GM12878 (cell line): ENCODE measurements around the gene ANKRD28. TPM values are rescaled to one million over a fixed set of nuclear protein-coding genes. Genes with fewer than 3 reads are reported as not detected.
A peak's percentile ranks its signal among the peaks of the same experiment; 100 is the strongest.

ENCODE experiments used
- ASH2L ChIP-seq: fragments of 300-600, 200-600 bp; sonication (generic); IDR thresholded peaks from 2 replicates; pipeline ENCODE4 v1.6.1; 2017; ENCODE audit warnings: low read depth, mild to moderate bottlenecking, borderline replicate concordance
- CREM ChIP-seq: IDR thresholded peaks from 2 replicates; pipeline ENCODE4 v1.6.1; 2014; ENCODE audit warnings: antibody characterized with exemption, low read depth
- DPF2 ChIP-seq: fragments of 450-650 bp; IDR thresholded peaks from 2 replicates; pipeline ENCODE4 v1.6.1; 2017; ENCODE audit warnings: mild to moderate bottlenecking
- FOXM1 ChIP-seq: IDR thresholded peaks from 2 replicates; pipeline ENCODE4 v1.6.1; 2012; ENCODE audit warnings: low read depth, mild to moderate bottlenecking, inconsistent platforms, low read length, moderate library complexity
- HDGF ChIP-seq: fragments of 450-650 bp; IDR thresholded peaks from 2 replicates; pipeline ENCODE4 v1.6.1; 2016; ENCODE audit warnings: antibody characterized with exemption
- KDM1A ChIP-seq: fragments of 200-600 bp; sonication (generic); IDR thresholded peaks from 2 replicates; pipeline ENCODE4 v1.6.1; 2016; ENCODE audit warnings: borderline replicate concordance
- LARP7 ChIP-seq: fragments of 450-650 bp; IDR thresholded peaks from 2 replicates; pipeline ENCODE4 v1.6.1; 2017; ENCODE audit warnings: mild to moderate bottlenecking
- NR2F1 ChIP-seq: fragments of 450-650 bp; conservative IDR thresholded peaks from 2 replicates; pipeline ENCODE4 v1.6.1; 2017; ENCODE audit warnings: mild to moderate bottlenecking
- STAT1 ChIP-seq: fragments of 450-650 bp; conservative IDR thresholded peaks from 2 replicates; pipeline ENCODE4 v1.6.1; 2014; ENCODE audit warnings: antibody characterized with exemption, mild to moderate bottlenecking
- YY1 ChIP-seq: IDR thresholded peaks from 2 replicates; pipeline ENCODE4 v1.6.1; 2011; ENCODE audit warnings: low read depth, mild to moderate bottlenecking, low read length
- ZBED1 ChIP-seq: IDR thresholded peaks from 2 replicates; pipeline ENCODE4 v1.6.1; 2016; ENCODE audit warnings: borderline replicate concordance
- polyA plus RNA-seq, 11 experiments: library from polyadenylated mRNA; depleted of rRNA in 4 of 11; unstranded in 6 of 11; stranded (reverse) in 5 of 11; fragments of >200 nt; fragmentation: Nextera tagmentation in 4 of 11; fragmentation: Illumina TruSeq in 1 of 11; extraction: Ambion mirVana in 4 of 11; extraction: Trizol in 1 of 11; gene quantifications; 1 replicate in 1 of 11; 2 replicates in 10 of 11; pipeline versions ENCODE4 v1.2.1 to v1.2.3, GENCODE V29; 2011 to 2016; ENCODE audit warnings: inconsistent platforms in 2 of 11, missing spikeins in 2 of 11, low read depth in 1 of 11
- total RNA-seq, 4 experiments: library from RNA; depleted of rRNA in 3 of 4; stranded (reverse); fragments of >200 nt in 3 of 4; fragmentation: Illumina TruSeq in 1 of 4; extraction: Trizol in 1 of 4; gene quantifications; 2 replicates each; pipeline versions ENCODE4 v1.2.1 to v1.2.3, GENCODE V29; 2013 to 2021
- TF ChIP-seq, protein P1 (sequence below): fragments of 450-650 bp; conservative IDR thresholded peaks from 2 replicates; pipeline ENCODE4 v1.6.1; 2017; ENCODE audit warnings: mild to moderate bottlenecking, moderate library complexity
- TF ChIP-seq, protein P2 (sequence below): fragments of 450-650 bp; IDR thresholded peaks from 2 replicates; pipeline ENCODE4 v1.6.1; 2016; ENCODE audit warnings: mild to moderate bottlenecking, moderate library complexity, borderline replicate concordance
- TF ChIP-seq, protein P3 (sequence below): IDR thresholded peaks from 2 replicates; pipeline ENCODE4 v1.6.1; 2012; ENCODE audit warnings: low read depth, low read length, improper control_type of control experiment
- TF ChIP-seq, protein P4 (sequence below): fragments of 450-650 bp; IDR thresholded peaks from 2 replicates; pipeline ENCODE4 v1.6.1; 2018; ENCODE audit warnings: mild to moderate bottlenecking, low read depth, moderate library complexity; ENCODE audit not compliant: partially characterized antibody
- TF ChIP-seq, protein P5 (sequence below): fragments of 450-650 bp; IDR thresholded peaks from 2 replicates; pipeline ENCODE4 v1.6.1; 2017; ENCODE audit warnings: borderline replicate concordance
- TF ChIP-seq, protein P6 (sequence below): IDR thresholded peaks from 2 replicates; pipeline ENCODE4 v1.6.1; 2012; ENCODE audit warnings: low read depth, low read length, improper control_type of control experiment

The ANKRD28 gene
- total and polyA plus RNA-seq, 10 of the 15 experiments (the other 5 are each of a cell fraction or from before 2014, with no cell fraction given): 11.2 to 105 (median 38.3) TPM

DNA sequence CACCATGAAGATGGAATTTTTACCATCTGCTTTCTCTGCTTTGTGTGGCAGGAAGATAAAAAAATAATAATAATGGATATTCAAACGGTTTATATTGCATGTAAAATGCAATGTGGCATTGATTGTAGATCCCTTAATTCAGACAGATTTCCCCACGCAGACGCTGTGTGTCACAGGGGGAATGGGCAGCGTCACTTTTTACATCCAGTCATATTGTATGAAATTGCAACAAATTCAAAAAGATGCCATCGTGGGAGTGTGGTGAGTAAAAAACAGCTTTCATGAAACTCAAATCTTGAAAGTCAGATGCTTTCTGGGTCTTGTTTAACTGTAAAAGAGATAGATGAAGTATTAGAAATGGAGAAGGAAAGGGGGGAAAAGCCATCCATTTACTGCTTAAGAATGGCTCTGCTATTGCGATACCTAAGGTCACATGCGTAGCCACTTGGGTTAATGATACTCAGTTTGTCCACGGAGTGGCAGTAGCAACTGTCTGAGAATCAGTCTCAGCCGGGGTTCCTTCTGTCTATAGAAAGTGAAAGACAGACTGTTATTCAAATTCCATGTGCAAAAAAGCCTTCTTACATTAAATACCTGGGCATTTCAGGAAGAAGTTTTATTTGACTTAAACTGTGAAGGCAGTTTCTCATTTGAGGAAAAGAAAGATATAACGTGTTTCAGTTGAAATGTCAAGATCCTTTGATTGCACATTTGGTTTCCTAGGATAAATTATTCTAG, 167.8 kb downstream of the ANKRD28 start (continued):
- TF ChIP-seq, protein P1, sequence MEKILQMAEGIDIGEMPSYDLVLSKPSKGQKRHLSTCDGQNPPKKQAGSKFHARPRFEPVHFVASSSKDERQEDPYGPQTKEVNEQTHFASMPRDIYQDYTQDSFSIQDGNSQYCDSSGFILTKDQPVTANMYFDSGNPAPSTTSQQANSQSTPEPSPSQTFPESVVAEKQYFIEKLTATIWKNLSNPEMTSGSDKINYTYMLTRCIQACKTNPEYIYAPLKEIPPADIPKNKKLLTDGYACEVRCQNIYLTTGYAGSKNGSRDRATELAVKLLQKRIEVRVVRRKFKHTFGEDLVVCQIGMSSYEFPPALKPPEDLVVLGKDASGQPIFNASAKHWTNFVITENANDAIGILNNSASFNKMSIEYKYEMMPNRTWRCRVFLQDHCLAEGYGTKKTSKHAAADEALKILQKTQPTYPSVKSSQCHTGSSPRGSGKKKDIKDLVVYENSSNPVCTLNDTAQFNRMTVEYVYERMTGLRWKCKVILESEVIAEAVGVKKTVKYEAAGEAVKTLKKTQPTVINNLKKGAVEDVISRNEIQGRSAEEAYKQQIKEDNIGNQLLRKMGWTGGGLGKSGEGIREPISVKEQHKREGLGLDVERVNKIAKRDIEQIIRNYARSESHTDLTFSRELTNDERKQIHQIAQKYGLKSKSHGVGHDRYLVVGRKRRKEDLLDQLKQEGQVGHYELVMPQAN: no peak
- TF ChIP-seq NR2F1 (peak; percentile 15; the same call in 1 of the 2 replicates), ZBED1 (no peak), KDM1A (no peak), LARP7 (no peak), HDGF (0 out of 2 replicates have a peak, but pooled peaks have one; percentile 28), DPF2 (0 out of 2 replicates have a peak, but pooled peaks have one; percentile 14), YY1 (peak; percentile 72; the same call in 1 of the 2 replicates), FOXM1 (no peak), STAT1 (0 out of 2 replicates have a peak, but pooled peaks have one; percentile 51), ASH2L (no peak), CREM (0 out of 2 replicates have a peak, but pooled peaks have one; percentile 9)
- TF ChIP-seq, protein P2, sequence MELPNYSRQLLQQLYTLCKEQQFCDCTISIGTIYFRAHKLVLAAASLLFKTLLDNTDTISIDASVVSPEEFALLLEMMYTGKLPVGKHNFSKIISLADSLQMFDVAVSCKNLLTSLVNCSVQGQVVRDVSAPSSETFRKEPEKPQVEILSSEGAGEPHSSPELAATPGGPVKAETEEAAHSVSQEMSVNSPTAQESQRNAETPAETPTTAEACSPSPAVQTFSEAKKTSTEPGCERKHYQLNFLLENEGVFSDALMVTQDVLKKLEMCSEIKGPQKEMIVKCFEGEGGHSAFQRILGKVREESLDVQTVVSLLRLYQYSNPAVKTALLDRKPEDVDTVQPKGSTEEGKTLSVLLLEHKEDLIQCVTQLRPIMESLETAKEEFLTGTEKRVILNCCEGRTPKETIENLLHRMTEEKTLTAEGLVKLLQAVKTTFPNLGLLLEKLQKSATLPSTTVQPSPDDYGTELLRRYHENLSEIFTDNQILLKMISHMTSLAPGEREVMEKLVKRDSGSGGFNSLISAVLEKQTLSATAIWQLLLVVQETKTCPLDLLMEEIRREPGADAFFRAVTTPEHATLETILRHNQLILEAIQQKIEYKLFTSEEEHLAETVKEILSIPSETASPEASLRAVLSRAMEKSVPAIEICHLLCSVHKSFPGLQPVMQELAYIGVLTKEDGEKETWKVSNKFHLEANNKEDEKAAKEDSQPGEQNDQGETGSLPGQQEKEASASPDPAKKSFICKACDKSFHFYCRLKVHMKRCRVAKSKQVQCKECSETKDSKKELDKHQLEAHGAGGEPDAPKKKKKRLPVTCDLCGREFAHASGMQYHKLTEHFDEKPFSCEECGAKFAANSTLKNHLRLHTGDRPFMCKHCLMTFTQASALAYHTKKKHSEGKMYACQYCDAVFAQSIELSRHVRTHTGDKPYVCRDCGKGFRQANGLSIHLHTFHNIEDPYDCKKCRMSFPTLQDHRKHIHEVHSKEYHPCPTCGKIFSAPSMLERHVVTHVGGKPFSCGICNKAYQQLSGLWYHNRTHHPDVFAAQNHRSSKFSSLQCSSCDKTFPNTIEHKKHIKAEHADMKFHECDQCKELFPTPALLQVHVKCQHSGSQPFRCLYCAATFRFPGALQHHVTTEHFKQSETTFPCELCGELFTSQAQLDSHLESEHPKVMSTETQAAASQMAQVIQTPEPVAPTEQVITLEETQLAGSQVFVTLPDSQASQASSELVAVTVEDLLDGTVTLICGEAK: no peak
- TF ChIP-seq, protein P3, sequence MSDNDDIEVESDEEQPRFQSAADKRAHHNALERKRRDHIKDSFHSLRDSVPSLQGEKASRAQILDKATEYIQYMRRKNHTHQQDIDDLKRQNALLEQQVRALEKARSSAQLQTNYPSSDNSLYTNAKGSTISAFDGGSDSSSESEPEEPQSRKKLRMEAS: peak; percentile 32; the same call in 1 of the 2 replicates
- TF ChIP-seq, protein P4, sequence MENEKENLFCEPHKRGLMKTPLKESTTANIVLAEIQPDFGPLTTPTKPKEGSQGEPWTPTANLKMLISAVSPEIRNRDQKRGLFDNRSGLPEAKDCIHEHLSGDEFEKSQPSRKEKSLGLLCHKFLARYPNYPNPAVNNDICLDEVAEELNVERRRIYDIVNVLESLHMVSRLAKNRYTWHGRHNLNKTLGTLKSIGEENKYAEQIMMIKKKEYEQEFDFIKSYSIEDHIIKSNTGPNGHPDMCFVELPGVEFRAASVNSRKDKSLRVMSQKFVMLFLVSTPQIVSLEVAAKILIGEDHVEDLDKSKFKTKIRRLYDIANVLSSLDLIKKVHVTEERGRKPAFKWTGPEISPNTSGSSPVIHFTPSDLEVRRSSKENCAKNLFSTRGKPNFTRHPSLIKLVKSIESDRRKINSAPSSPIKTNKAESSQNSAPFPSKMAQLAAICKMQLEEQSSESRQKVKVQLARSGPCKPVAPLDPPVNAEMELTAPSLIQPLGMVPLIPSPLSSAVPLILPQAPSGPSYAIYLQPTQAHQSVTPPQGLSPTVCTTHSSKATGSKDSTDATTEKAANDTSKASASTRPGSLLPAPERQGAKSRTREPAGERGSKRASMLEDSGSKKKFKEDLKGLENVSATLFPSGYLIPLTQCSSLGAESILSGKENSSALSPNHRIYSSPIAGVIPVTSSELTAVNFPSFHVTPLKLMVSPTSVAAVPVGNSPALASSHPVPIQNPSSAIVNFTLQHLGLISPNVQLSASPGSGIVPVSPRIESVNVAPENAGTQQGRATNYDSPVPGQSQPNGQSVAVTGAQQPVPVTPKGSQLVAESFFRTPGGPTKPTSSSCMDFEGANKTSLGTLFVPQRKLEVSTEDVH: no peak
- TF ChIP-seq, protein P5, sequence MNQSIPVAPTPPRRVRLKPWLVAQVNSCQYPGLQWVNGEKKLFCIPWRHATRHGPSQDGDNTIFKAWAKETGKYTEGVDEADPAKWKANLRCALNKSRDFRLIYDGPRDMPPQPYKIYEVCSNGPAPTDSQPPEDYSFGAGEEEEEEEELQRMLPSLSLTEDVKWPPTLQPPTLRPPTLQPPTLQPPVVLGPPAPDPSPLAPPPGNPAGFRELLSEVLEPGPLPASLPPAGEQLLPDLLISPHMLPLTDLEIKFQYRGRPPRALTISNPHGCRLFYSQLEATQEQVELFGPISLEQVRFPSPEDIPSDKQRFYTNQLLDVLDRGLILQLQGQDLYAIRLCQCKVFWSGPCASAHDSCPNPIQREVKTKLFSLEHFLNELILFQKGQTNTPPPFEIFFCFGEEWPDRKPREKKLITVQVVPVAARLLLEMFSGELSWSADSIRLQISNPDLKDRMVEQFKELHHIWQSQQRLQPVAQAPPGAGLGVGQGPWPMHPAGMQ: no peak
- TF ChIP-seq, protein P6, sequence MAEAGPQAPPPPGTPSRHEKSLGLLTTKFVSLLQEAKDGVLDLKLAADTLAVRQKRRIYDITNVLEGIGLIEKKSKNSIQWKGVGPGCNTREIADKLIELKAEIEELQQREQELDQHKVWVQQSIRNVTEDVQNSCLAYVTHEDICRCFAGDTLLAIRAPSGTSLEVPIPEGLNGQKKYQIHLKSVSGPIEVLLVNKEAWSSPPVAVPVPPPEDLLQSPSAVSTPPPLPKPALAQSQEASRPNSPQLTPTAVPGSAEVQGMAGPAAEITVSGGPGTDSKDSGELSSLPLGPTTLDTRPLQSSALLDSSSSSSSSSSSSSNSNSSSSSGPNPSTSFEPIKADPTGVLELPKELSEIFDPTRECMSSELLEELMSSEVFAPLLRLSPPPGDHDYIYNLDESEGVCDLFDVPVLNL: no peak
